NCI-H2029 treated with DMSO at 0.1 percent for 48 hours (cell line): ENCODE data around the gene MGP.

Source experiments
- DNase-seq: peaks from one replicate; lab custom pipeline; 2025; lab: John Stamatoyannopoulos, UW

MGP gene

DNA sequence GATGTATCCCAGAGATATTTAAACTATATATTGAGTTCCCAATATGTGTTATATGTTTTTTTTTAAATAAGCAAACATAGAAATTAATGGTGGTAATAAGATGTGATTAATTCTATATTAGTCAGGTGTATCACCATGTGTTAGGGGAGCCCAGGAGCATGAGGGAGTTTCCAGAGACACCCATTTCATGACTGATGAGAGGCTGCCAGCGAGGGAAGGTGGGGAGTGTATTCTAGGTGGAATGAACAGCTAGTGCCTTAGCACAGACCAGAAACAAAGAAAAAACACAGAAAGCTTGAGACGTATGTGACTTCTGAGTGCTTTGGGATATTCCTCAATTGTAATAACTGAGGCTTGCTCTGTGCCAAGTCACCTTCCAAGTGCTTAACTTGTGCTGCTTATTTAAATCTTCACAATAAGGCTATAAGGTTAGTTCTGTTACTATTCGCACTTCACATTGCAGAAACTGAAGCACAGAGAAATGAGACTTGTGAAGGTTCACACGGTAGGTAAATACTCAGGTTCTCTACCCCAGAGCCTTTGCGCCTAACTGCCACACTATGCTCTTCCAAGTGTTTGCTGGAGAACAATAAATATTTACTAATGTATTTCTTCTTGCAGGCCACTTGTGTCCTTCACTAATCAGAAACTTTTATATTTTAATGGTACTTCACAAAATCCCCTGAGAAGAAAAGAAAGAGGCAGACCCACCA is 17.9 kb upstream of the MGP start:
- no peak for DNase-seq

DNA sequence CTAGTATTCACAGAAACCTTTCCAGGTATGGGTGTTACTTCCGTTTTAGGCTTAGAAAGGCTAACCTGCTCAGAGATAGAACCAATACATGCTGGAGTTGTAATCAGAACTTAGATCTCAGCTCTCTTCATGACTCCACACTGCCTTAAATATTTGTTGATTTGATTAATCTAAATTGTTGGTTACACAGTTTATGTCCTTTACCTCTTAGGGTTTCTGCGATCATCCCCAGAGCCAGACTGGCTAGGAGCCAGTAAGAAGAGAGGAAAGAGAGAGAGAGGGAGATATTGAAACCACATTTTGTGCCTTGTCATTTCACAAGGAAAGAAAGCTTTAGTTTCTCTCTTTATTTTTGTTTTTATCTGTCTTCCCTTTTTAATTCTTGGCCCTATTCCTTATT is 16.8 kb upstream of the MGP start:
- no peak for DNase-seq

DNA sequence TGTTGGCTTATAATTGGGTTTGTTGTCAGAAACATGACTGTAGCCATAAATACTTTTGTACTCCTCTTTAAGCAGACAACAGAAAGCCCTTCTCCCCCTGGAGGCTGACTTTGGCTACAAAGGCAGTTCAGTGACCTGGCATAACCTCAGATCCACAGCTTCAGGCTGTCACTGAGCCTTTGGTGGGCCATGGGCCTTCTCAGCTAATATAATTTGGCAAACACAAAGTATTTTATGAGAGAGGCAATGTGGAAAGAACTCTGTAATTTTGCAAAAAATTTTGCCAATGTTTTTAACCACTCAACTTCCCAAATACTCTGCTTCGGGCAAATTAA is 15.5 kb upstream of the MGP start:
- DNase-seq, result no peak

- DNase-seq, result no peak
Measured at GRCh38 chr12:14900521-14901227, 15.0 kb upstream of the MGP start.

GRCh38 chr12:14896521-14897169 is 11.0 kb upstream of the MGP start:
- no peak for DNase-seq

DNA sequence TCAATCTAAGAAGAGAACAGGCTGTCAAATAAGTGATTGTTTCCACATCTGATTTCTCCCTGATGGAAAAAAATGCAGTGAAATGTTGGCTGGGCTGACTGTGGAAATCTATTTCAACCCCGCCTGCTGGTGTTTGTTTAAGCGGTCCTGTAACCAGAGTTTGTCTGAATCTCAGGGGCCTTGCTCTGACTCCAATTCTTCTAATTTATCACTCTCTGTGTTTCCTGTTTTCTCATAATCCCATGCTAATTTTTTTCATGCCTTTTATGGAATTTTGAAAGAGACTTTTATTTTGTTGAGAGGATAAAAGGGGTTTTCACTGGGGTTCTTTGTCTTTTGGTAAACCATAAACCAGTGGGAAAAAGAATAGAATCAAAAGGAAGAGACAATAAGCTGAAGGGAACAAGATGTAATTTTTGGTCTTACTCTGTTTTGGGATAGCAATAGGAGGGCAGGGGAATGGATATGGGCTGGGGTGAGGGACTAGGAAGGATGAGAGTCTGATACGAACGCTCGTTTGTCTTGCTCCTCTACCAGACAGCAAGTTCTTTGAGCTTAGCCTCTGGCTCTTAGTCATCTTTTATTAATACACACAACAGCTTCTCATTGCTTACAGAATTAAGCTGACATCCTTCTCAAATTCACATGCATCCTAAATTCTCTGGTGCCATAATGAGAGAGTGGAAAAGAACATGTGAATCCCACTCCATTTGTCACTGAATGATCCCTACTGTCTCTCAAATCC is 8.0 kb upstream of the MGP start:
- DNase-seq, result no peak

DNA sequence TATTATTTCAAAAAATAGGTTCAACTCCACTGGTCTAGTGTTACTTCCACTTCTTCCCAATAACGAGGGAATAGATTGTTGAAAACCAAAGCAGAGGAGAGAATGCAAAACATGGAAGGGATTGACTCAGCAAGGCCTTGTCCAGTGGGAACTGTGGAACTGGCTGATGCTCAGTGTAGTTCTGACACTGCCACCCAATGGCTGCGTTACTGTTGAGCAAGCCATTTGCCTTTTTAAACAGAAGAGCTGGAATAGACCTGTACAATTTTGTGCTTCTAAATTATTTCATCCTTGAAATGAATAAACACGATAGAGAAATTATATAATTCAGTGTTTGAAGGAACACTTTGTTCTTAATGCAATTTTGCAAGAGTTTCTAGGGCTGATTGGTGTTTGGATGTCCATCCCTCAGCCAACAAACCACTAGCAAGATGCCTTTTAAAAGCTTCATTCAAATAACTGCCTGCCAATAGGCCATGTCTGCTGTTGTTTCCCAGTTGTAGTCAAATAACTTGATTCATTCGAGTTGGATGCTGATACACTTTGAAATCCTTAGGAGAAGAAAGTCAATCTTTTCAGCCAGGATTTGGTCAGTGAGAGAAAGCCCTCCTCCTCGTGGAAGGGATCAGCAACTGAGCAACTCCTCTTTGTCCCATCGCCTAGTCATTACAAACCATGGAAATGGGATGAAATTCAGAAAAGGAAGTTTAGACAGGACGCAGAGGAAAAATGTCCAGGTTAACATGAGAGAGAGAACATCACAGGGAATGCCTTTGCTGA is 7.3 kb upstream of the MGP start:
- no peak for DNase-seq

GRCh38 chr12:14890701-14891100 is 5.0 kb upstream of the MGP start:
- no peak for DNase-seq

DNA sequence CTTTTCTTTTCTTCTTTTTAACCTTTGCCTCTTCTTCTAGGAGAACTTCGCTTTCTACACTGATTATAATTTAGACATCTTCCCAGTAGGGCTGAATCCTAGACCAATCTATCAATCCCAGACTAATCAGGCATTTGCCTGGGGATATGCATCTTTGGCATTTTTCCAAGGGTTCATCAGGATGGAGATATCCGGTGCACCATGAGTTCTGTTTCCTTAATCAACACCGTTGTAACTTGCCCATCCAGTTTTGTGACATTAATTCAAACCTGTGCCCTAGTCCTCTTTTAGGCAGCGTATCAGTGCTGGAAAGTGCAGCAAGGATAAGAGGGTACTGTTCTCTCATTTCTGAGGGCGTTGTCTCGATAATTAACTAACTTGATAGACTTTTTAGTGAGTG is 617 bp upstream of the MGP start:
- DNase-seq, result no peak

DNA sequence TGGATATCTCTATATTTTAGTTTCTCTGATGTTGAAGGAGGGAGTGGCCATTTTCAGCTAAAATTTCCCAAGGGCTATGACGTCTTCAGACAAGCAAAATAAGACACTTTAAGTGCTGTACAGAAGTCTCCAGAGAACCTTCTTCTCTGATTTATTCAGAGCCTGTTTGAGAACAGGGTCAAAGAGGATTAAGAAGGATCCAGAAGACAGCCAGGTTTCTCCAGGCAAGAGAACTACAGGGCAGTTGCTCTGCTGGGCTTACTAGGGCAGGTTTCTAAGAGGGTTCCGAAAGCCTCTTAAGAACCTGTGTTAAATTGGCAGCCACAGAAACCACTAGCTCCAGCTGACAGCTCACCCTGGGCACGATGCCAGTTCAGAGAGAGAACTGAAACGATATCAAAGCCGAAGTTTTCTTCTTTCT is 1.2 kb downstream of the MGP start:
- peak; percentile 24 for DNase-seq

DNA sequence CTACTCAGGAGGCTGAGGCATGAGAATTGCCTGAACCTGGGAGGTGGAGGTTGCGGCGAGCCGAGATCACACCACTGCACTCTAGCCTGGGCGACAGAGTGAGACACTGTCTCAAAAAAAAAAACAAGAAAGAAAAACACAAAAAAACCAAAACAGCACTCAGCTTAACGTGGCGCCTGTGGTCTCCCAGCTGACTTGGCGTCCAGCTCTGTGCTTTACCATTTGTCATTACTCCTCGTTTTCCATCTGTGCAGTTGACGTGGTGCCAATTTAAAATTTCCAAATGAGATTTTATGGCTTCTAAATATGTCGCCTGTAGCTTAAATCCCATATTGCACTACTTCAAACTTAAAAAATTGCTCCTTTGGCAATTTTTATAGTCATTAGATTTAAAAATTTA is 2.0 kb downstream of the MGP start:
- DNase-seq, result no peak

GRCh38 chr12:14880890-14881453 is 4.7 kb downstream of the MGP start:
- no peak for DNase-seq

DNA sequence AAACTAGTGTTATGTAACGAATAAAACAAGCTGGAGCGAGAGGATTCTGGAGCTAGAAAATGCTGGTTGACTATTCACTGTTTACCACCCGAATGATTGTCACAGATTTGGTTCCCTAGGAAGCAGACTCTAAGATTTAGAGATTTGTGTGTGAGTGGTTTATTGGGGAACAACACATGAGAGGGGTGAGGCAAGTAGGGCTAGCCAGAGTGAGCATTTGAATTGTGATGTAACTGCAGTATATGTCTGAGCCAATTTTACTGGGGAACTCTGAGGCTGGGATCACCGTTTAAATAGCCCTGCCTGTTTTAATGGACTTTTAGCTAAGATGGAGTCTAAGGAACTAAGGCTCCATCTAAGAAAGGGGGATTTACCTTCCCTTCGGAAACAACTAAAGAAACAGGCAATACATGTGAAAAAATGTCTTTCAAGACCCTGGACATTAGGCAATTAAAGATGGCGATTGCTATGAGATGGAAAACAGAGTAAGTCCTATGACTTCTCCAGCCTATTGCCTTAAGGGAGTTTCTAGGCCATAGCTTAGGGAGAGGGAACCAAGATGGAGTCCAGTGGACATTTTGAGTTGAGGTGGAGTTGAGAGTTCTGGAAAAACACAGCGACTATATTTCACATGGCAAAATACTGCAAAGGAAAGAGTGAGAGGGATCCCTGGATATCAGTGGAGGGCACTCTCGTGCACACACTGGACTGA is 6.3 kb downstream of the MGP start:
- no peak for DNase-seq

DNA sequence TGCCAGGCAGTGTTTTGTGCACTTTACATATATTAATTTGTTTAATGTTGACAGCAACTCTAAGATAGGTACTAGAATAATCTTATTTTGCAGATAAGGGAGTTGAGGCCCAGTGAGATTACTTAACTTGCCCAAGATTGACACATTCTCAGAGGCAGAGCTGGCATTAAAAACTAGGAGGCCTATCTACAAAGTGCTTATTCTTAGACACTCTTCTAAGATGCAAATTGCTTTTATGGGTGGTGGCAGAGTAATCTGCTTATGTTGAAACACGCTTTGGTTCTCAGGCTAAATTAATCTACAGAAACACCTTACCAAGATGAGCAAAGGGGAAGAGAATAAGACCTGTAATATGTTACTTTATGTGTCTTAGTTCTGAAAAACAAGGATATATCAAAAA is 7.2 kb downstream of the MGP start:
- no peak for DNase-seq

GRCh38 chr12:14876833-14877232 is 8.8 kb downstream of the MGP start:
- no peak for DNase-seq

DNA sequence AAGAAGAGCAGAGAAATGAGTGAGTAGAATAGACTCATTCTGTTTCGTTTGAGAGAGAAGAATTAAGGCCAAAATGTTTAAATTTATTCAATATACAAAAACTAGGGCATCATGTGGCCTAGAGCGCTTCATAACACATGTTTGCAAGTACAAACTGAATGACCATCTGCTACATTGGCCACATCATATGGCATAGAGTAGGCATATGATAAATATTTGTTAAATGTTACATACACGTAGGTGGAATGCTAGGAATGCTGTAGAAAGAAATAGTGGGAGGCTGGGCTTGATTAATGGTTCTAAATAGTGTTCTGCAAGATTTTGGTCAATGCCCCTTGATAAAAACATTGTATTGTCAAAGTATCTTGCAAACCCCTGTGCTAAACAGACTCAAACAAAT is 10.8 kb downstream of the MGP start:
- no peak for DNase-seq

- DNase-seq, result no peak
Measured at GRCh38 chr12:14873440-14874185, 12.0 kb downstream of the MGP start.

GRCh38 chr12:14871886-14872285 is 13.8 kb downstream of the MGP start:
- DNase-seq, result no peak

DNA sequence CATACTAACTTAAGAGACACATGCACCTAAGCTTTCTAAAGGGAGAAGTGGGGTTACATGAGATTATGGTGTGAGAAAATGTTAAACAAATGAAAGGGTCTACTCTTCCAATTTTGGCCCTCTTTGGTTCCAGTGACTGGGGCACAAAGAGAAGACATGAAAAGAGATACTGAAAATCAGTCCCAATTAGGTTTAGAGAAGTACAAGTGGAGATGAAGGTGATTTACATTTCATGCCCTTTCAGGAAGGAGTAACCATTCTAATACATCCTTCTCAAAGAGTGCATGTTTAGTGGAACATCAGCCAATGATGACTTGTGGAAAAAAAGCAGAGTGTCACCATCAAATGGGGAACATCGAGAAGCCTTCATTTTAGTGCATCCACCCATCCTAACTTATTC is 14.4 kb downstream of the MGP start:
- no peak for DNase-seq

DNA sequence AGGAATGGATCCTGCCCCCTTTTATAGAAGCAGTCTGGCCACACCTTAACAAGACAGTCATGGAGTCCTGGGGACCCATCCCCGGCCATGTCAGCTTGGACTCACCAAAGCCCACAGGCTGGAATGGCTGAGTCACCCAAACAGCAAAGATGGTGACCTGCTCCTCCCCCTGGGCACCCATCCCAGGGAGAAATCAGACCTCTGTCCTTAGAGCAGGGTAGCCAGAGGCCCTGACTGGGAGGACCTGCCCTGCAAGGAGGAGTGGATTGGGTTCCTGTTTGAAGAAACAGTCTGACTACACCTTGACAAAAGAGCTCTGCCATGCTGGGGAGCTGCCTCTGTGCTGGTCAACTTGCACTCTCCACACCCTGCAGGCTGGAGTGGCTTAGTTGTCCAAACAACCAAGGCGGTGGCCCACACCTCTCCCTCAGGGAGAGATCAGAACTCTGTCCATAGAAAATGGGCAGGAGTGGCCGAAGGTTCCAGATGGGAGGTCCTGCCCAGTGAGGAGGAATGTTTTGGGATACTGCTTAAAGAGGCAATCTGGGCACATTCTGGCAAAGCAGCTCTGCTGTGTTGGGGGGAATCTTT is 16.6 kb downstream of the MGP start:
- DNase-seq, result no peak
